ENCODE measurements around the gene IL1F10. TPM values are rescaled to one million over a fixed set of nuclear protein-coding genes. Genes with fewer than 3 reads are reported as not detected.

Gene IL1F10
- total RNA-seq, 2 donors from 2014 or later, result not detected

DNA sequence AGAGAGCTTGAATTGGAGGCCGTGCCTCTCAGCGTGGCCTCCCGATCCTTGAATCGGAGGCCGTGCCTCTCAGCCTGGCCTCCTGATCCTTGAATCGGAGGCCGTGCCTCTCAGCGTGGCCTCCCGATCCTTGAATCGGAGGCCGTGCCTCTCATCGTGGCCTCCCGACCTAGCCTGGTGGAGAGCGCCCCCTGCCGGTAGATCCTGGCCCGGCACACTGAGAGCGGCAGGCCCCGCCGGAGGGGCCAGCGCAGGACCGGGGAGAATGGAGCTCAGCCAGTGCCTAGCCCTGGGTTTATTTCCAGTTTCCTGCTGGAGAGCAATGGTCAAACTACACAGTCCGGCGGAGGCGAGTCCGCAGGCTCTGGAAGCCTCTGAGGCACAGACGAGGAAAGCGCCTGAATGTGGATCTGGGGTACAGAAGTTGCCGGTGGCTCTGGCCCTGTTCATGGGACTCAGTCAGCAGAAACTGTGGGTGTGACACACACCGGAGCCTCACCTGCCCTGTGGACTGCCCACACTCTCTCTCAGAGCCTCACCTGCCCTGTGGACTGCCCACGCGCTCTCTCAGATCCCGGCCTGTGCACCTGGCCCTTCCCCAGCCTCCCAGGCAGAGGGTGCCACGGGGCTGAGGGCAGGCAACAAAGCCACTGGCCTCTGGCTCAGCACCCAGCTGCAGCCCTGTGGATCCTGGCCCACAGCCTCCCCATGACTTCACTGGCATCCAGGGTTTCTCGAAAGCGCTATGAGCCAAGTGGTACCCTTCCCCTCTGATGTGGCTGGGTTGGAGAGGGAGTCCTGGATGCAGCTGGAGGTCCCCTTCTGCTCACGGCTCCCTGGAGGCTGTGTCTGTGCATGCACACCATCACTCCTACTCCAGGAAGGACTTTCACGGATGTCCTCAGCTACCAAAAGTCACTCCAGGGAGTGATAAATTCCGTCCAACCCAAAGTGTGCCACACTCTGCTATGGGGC, 16.6 kb upstream of the IL1F10 start:
- H3K27ac ChIP-seq, result no peak overlapping the region
- H3K9me3 ChIP-seq, result no peaks in the 10 kb centered on the region
- no peak overlapping the region for H3K4me3 ChIP-seq
- DNase-seq (ENCODE audit: low spot score), result no peak
- no peaks in the 10 kb centered on the region for H3K36me3 ChIP-seq
- intact Hi-C loops (cut with DNase I), result no loop called here
- TF ChIP-seq, protein P1, sequence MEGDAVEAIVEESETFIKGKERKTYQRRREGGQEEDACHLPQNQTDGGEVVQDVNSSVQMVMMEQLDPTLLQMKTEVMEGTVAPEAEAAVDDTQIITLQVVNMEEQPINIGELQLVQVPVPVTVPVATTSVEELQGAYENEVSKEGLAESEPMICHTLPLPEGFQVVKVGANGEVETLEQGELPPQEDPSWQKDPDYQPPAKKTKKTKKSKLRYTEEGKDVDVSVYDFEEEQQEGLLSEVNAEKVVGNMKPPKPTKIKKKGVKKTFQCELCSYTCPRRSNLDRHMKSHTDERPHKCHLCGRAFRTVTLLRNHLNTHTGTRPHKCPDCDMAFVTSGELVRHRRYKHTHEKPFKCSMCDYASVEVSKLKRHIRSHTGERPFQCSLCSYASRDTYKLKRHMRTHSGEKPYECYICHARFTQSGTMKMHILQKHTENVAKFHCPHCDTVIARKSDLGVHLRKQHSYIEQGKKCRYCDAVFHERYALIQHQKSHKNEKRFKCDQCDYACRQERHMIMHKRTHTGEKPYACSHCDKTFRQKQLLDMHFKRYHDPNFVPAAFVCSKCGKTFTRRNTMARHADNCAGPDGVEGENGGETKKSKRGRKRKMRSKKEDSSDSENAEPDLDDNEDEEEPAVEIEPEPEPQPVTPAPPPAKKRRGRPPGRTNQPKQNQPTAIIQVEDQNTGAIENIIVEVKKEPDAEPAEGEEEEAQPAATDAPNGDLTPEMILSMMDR (IDR thresholded peaks at IDR 0.05), result no peak
- TF ChIP-seq POLR2AphosphoS5 (IDR thresholded peaks at IDR 0.05), result no peak
- TF ChIP-seq POLR2A (IDR thresholded peaks at IDR 0.05), result no peak
- no peaks in the 10 kb centered on the region for H3K27me3 ChIP-seq (replicated peaks; ENCODE audit: insufficient read depth)
- 95% methylated on average over 37 of the region's 38 CpGs for WGBS
- no peaks in the 10 kb centered on the region for H3K4me1 ChIP-seq (replicated peaks)

DNA sequence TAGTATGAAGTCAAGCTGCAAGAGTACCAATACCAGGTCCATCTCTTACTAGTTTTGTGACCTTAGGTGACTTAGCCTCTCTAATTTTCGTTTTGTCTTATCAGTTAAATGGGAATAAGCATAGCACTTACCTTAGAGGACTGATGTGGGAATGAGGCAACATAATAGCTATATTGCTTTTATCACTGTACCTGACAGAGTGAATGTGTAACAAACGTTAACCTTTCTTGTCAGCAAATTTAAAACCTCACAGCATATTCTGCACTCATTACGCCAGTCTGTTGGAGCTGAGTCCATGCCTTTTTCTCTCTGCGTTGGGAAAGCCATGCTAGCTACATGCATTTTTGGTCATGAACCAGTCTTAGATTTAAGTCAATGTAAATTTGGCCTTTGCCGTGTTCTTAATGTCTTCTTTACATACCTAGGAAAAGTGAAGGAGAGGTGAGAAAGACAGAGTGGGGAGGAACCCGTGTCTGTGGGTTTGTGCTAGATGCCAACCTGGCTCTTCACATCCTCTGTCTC, 15.3 kb upstream of the IL1F10 start, which contains the start of gene IL36B:
IL36B (minus strand) TSS at position 472 of the 522 bp plus-strand sequence.
- intact Hi-C loops (cut with DNase I), result no loop called here
- Histone ChIP-seq H3K27me3 (replicated peaks; ENCODE audit: insufficient read depth) (no peaks in the 10 kb centered on the region), H3K4me1 (replicated peaks) (no peaks in the 10 kb centered on the region), H3K9me3 (no peaks in the 10 kb centered on the region), H3K27ac (no peak within 1 kb of the TSS), H3K4me3 (no peak within 1 kb of the TSS), H3K36me3 (no peaks in the 10 kb centered on the region)
- DNase-seq (ENCODE audit: low spot score), result no peak
- WGBS, result 78% methylated on average over 6 of the region's 6 CpGs
- TF ChIP-seq POLR2AphosphoS5 (IDR thresholded peaks at IDR 0.05), result no peak
- TF ChIP-seq, protein P1 (IDR thresholded peaks at IDR 0.05), result no peak
- no peak for TF ChIP-seq POLR2A (IDR thresholded peaks at IDR 0.05)

DNA sequence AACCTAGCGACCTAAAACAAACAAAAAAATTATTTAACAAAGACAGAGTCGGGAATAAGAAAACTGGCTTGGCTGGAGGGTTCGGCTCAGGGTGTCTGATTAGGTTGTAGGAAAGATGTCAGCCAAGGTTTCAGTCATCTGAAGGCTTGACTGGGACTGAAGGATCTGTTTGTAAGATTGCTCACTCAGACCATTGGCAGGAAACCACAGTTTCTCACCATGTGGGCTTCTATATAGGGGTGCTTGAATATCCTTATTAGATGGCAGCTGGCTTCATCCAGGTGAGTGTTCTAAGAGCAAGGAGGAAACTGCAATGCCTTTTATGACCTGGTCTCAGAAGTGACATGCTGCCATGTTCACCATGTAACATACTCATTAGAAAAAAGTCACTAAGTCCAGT, 14.1 kb upstream of the IL1F10 start:
- H3K27me3 ChIP-seq (replicated peaks; ENCODE audit: insufficient read depth), result no peaks in the 10 kb centered on the region
- no peaks in the 10 kb centered on the region for H3K36me3 ChIP-seq
- H3K4me3 ChIP-seq, result no peak overlapping the region
- WGBS, result 82% methylated on average over 3 of the region's 3 CpGs
- intact Hi-C loops (cut with DNase I), result no loop called here
- TF ChIP-seq, protein P1 (IDR thresholded peaks at IDR 0.05), result no peak
- TF ChIP-seq POLR2A (IDR thresholded peaks at IDR 0.05) (no peak), POLR2AphosphoS5 (IDR thresholded peaks at IDR 0.05) (no peak)
- H3K4me1 ChIP-seq (replicated peaks), result no peaks in the 10 kb centered on the region
- no peaks in the 10 kb centered on the region for H3K9me3 ChIP-seq
- no peak overlapping the region for H3K27ac ChIP-seq
- no peak for DNase-seq (ENCODE audit: low spot score)

DNA sequence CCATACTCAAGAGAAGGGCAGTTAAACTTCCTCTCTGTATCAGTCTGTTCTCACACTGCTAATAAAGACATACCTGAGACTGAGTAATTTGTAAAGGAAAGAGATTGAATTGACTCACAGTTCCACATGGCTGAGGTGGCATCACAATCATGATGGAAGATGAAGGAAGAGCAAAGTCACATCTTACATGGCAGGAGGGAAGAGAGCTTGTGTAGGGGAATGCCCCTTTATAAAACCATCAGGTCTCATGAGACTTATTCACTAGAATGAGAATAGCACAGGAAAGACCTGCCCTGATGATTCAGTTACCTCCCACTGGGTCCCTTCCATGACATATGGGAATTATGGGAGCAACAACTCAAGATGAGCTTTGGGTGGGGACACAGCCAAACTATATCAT, 13.7 kb upstream of the IL1F10 start:
- H3K36me3 ChIP-seq, result no peaks in the 10 kb centered on the region
- intact Hi-C loops (cut with DNase I), result no loop called here

More for the DNA sequence above, 13.7 kb upstream of the IL1F10 start:
- H3K27me3 ChIP-seq (replicated peaks; ENCODE audit: insufficient read depth), result no peaks in the 10 kb centered on the region
- H3K4me3 ChIP-seq, result no peak overlapping the region
- no peaks in the 10 kb centered on the region for H3K4me1 ChIP-seq (replicated peaks)
- H3K27ac ChIP-seq, result no peak overlapping the region
- H3K9me3 ChIP-seq, result no peaks in the 10 kb centered on the region
- TF ChIP-seq, protein P1 (IDR thresholded peaks at IDR 0.05), result no peak
- TF ChIP-seq POLR2AphosphoS5 (IDR thresholded peaks at IDR 0.05) (no peak), POLR2A (IDR thresholded peaks at IDR 0.05) (no peak)
- no peak for DNase-seq (ENCODE audit: low spot score)
